Heart left ventricle (tissue), 16 donors: ENCODE data around the gene PRCC. TPM values are rescaled to one million over a fixed set of nuclear protein-coding genes. Genes with fewer than 3 reads are reported as not detected.

Experiments
- ATAC-seq, 4 donors: fragments of 200-7000 bp; cut with Tn5 transposase; one replicate each; pipeline ENCODE4 v1.9.1; 2020 to 2022; ENCODE audit warnings: moderate library complexity in 4 of 4, mild to moderate bottlenecking in 3 of 4, moderate number of reproducible peaks in 1 of 4
- DNase-seq, 5 donors: peaks; one replicate each; pipeline ENCODE4 v3.0.0-alpha.2; 2020
- H3K27ac ChIP-seq, 12 donors: fragments of 200-600 bp; sonication (generic) in 4 of 12; one replicate each; pipeline versions ENCODE4 v1.5.0 to v1.8.0; 2016 to 2022; ENCODE audit warnings: mild to moderate bottlenecking in 2 of 12
- H3K27me3 ChIP-seq, 9 donors: fragments of 200-600 bp; sonication (generic) in 2 of 9; one replicate each; pipeline versions ENCODE4 v1.5.1 to v1.8.0; 2016 to 2022; ENCODE audit warnings: mild to moderate bottlenecking in 3 of 9
- H3K36me3 ChIP-seq, 9 donors: fragments of 200-600 bp; sonication (generic) in 2 of 9; one replicate each; pipeline versions ENCODE4 v1.5.0 to v1.8.0; 2018 to 2022; ENCODE audit warnings: mild to moderate bottlenecking in 2 of 9
- H3K4me1 ChIP-seq, 12 donors: fragments of 200-600 bp; sonication (generic) in 4 of 12; one replicate each; pipeline versions ENCODE4 v1.5.0 to v1.8.0; 2016 to 2022; ENCODE audit warnings: mild to moderate bottlenecking in 3 of 12
- H3K4me3 ChIP-seq, 12 donors: fragments of 200-600 bp; sonication (generic) in 4 of 12; one replicate each; pipeline versions ENCODE4 v1.5.0 to v1.8.0; 2017 to 2022; ENCODE audit warnings: mild to moderate bottlenecking in 9 of 12, moderate library complexity in 4 of 12
- H3K9me3 ChIP-seq, 12 donors: fragments of 200-600 bp; sonication (generic) in 4 of 12; one replicate each; pipeline versions ENCODE4 v1.5.0 to v1.8.0; 2016 to 2022; ENCODE audit warnings: mild to moderate bottlenecking in 1 of 12
- POLR2A ChIP-seq, 2 donors: fragments of 450-650 bp; IDR thresholded peaks; one replicate each; pipeline ENCODE4 v1.6.1; 2017; ENCODE audit warnings: antibody characterized with exemption in 2 of 2, mild to moderate bottlenecking in 2 of 2, moderate library complexity in 2 of 2
- WGBS, 4 donors: extraction: QIAGEN DNeasy Blood & Tissue Kit in 2 of 4; methylation state at CpG; one replicate each; pipeline versions ENCODE4 v1.1.5 to v1.1.7; 2013 to 2018; 5-methylcytosine and 5-hydroxymethylcytosine counted together
- intact Hi-C, 10 donors: fragments of 100-400 bp; cut with DNase I; formaldehyde crosslinking; loops; one replicate each; pipeline versions ENCODE4 v1.11.1 to v1.14.2; 2022
- polyA plus RNA-seq, 2 donors: library from polyadenylated mRNA; stranded (reverse); fragments of 200-250 nt; gene quantifications; one replicate each; pipeline ENCODE4 v1.2.3, GENCODE V29; 2013
- total RNA-seq, 9 donors: library from RNA; depleted of rRNA in 2 of 9; stranded (reverse); fragments of >200 nt in 2 of 9; fragmentation: NEBNext Ultra II Directional in 3 of 9; extraction: Animal tissue kit (Norgen Biotek cat#: 25700) in 3 of 9; gene quantifications; one replicate each; pipeline versions ENCODE4 v1.1.0 to v1.2.4, GENCODE V29; 2016 to 2023
- TF ChIP-seq, protein P1 (sequence below), 12 donors: fragments of 200-600 bp; sonication (generic) in 4 of 12; IDR thresholded peaks; one replicate each; pipeline versions ENCODE4 v1.5.0 to v1.8.0; 2018 to 2022; ENCODE audit warnings: antibody characterized with exemption in 12 of 12, mild to moderate bottlenecking in 5 of 12
- donor health status: ischemic (EF 13 %, LVEDD 7.1; RV severe dilation, severe dysfunction).
- donor health status: healthy with polysubstance abuse.
- donor health status: DM: no; HTN: yes; CAD: no.
- donor health status: DM: no; HTN: no; CAD: no.
- donor health status: ischemic (EF 25% LVEDD 6.9; RV normal size, moderate dysfunction).
- donor health status: ischemic (EF 25% LVEDD 5.7; RV mildly dilated, moderate dysfunction).
- donor health status: healthy.
- donor health status: DM: yes; HTN: yes; CAD: no.
- donor health status: ischemic (EF 35%, LVEDD 5.7; RV mildly dilated, moderate dysfunction).
- donor health status: nonischemic (EF 11% LVEDD 7.7; RV severe dilation, severe dysfunction).
- donor health status: DM: yes; HTN: yes; CAD: no.
- donor health status: PGD.
- donor health status: ischemic (EF 29% LVEDD 5.4; RV normal size, mild dysfunction).
- donor health status: nonischemic (EF 23%, LVEDD 6.1; RV moderate dilation, normal function).

The PRCC gene
- total and polyA plus RNA-seq, 11 donors, result 34.6 to 55.5 (median 39.0) TPM

DNA sequence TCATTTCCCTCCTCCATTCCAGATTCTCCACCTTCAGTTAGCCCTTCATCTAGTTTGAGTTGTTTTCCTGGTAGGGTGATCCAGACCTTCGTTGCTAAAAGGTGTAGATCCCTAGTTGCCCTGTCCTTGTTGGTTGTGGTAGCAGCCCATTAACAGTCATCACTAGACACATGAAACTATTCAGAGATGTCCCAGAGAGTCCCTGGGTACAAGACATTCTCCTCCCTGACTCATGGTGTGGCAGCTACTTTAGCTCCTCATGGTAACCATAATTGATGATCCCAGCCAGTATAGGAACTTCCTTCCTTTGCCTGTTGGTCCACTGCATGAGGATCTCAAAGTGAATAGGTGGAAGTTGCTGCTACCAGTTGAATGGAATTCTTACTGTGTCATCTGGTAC, 55.3 kb downstream of the PRCC start:
- Histone ChIP-seq H3K27ac (no peak overlapping the region), H3K4me3 (no peak overlapping the region), H3K36me3 (no peaks in the 10 kb centered on the region), H3K4me1 (no peaks in the 10 kb centered on the region), H3K27me3 (no peaks in the 10 kb centered on the region), H3K9me3 (no peaks in the 10 kb centered on the region)
- DNase-seq, result no peak
- intact Hi-C loops, result no loop called here
- 69 to 90% (median 72%) methylated on average over 1 of the region's 1 CpG for WGBS, 4 donors
- TF ChIP-seq POLR2A (IDR thresholded peaks at IDR 0.05), result no peak
- TF ChIP-seq, protein P1, sequence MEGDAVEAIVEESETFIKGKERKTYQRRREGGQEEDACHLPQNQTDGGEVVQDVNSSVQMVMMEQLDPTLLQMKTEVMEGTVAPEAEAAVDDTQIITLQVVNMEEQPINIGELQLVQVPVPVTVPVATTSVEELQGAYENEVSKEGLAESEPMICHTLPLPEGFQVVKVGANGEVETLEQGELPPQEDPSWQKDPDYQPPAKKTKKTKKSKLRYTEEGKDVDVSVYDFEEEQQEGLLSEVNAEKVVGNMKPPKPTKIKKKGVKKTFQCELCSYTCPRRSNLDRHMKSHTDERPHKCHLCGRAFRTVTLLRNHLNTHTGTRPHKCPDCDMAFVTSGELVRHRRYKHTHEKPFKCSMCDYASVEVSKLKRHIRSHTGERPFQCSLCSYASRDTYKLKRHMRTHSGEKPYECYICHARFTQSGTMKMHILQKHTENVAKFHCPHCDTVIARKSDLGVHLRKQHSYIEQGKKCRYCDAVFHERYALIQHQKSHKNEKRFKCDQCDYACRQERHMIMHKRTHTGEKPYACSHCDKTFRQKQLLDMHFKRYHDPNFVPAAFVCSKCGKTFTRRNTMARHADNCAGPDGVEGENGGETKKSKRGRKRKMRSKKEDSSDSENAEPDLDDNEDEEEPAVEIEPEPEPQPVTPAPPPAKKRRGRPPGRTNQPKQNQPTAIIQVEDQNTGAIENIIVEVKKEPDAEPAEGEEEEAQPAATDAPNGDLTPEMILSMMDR (IDR thresholded peaks at IDR 0.05), result no peak
- ATAC-seq, result no peak

DNA sequence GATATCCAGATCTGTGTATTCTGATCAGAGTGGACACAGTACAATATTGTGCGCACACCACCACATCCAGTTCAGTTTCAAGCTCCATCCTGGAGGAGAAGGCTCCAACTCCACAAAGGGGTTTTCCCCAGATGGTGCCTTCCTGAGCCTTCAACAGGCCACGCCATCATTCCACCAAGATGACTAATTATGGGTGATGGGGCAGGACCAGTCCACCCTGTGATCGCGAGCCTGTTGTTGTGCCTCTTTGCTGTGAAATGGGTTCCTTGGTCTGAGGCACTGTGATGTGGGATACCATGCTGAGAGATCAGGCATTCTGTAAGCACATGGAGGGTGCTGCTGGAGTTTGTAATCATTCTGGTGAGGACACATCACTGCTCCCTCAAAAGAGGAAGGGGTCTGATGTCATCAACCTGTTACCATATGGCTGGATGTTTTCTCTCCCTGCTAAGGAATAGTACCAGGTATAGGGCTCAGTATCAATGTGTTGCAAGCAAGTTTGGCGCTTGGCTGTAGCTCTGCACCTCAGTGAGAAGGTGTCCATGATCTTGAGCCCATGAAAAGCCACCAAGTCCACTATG, 56.0 kb downstream of the PRCC start:
- no peak overlapping the region for H3K27ac ChIP-seq
- intact Hi-C loops, result no loop called here
- no peak for TF ChIP-seq POLR2A (IDR thresholded peaks at IDR 0.05)
- TF ChIP-seq, protein P1 (IDR thresholded peaks at IDR 0.05), result no peak
- no peak for ATAC-seq
- no peaks in the 10 kb centered on the region for H3K9me3 ChIP-seq
- DNase-seq, result no peak
- no peaks in the 10 kb centered on the region for H3K27me3 ChIP-seq
- H3K4me3 ChIP-seq, result no peak overlapping the region
- no peaks in the 10 kb centered on the region for H3K4me1 ChIP-seq
- no peaks in the 10 kb centered on the region for H3K36me3 ChIP-seq
- WGBS, 4 donors, result 91 to 100% (median 94%) methylated on average over 2 to 5 of the region's 5 CpGs

DNA sequence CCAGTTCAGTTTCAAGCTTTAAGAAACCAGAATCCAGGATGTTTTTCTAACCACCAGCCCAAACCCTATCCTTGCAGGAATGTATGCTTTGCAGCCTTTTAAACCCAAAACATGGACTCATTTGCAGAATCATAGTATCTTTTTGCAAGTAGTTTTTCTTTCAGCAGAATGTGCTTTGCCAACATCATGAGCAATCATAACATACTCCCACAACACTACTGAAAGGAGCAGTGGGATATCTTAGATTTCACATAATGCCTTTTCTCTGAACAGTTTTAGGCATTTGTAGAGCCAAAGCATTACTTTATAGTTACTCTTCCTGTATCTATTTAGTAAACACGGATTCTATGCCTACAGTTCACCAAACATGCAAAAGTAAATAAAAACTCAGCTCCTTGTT, 59.3 kb downstream of the PRCC start:
- no peak for DNase-seq
- Histone ChIP-seq H3K9me3 (no peaks in the 10 kb centered on the region), H3K27me3 (peaks cover 0 to 3% (median 0%) of the 10 kb centered on the region in 9 donors), H3K4me3 (no peak overlapping the region), H3K36me3 (no peaks in the 10 kb centered on the region), H3K4me1 (no peaks in the 10 kb centered on the region), H3K27ac (no peak overlapping the region)
- intact Hi-C loops, result no loop called here
- 61 to 83% (median 72%) methylated on average over 1 of the region's 1 CpG for WGBS, 4 donors
- TF ChIP-seq, protein P1 (IDR thresholded peaks at IDR 0.05), result no peak
- TF ChIP-seq POLR2A (IDR thresholded peaks at IDR 0.05), result no peak
- ATAC-seq, result no peak

DNA sequence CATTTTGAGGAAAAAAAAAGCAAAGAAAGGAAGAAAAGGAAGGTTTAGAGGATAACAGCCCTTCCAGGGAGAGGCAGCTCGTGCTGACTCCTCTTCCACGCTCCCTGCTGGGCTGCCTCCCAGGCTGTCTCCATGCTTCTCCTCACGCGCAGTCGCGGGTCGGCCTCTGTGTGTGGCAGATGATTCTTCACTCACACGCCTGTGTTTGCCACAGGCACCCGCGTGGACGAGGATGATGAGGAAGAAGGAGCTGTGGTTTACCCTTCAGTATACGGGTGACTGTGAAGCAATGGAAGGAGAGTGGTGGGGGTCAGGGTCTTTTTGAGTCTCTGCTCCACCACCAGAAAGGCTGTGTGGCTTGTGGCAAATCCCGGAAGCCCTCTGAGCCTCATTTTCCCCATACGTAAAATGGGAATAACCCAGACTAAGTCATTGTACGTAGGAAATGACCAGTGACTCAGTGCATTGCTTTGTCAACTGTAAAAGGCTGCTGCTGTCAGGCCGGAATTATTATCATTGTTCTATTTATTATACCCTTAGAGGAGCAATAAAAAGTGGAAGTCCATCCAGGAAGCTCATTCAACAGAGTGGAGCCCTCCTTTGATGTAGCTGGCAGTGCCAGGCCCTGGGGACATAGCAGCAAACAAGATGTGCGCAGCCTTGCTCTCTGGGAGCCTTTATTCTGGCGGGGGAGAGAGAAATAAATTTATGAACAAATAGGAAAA, 61.2 kb downstream of the PRCC start:
- WGBS, 4 donors, result 74 to 81% (median 76%) methylated on average over 18 of the region's 18 CpGs
- DNase-seq, result no peak

More for the DNA sequence above, 61.2 kb downstream of the PRCC start:
- no peaks in the 10 kb centered on the region for H3K9me3 ChIP-seq
- intact Hi-C loops, result no loop called here
- no peaks in the 10 kb centered on the region for H3K36me3 ChIP-seq
- TF ChIP-seq POLR2A (IDR thresholded peaks at IDR 0.05), result no peak
- TF ChIP-seq, protein P1 (IDR thresholded peaks at IDR 0.05), result no peak
- H3K4me3 ChIP-seq, result no peak overlapping the region
- no peak overlapping the region for H3K27ac ChIP-seq
- peaks cover 0 to 3% (median 0%) of the 10 kb centered on the region in 12 donors for H3K4me1 ChIP-seq
- H3K27me3 ChIP-seq, result peaks cover 0 to 7% (median 0%) of the 10 kb centered on the region in 9 donors
- no peak for ATAC-seq
